K562 (cell line): ENCODE measurements around the gene SCAMP1. TPM values are rescaled to one million over a fixed set of nuclear protein-coding genes. Genes with fewer than 3 reads are reported as not detected.

Experiments
- CREM ChIP-seq: IDR thresholded peaks from 2 replicates; pipeline ENCODE4 v1.6.1; 2014; ENCODE audit warnings: antibody characterized with exemption, low read depth
- GATAD2A ChIP-seq: fragments of 450-650 bp; IDR thresholded peaks from 2 replicates; pipeline ENCODE4 v1.6.1; 2017
- GTF2E2 ChIP-seq: fragments of 200-800 bp; sonication (Bioruptor generic); IDR thresholded peaks from 2 replicates; pipeline ENCODE4 v1.6.1; 2016; ENCODE audit warnings: missing genetic modification characterization, missing compliant biosample characterization
- HDAC3 ChIP-seq: fragments of 450-650 bp; IDR thresholded peaks from 2 replicates; pipeline ENCODE4 v1.6.1; 2018; ENCODE audit warnings: borderline replicate concordance, mild to moderate bottlenecking, moderate library complexity; ENCODE audit not compliant: partially characterized antibody
- L3MBTL2 ChIP-seq: fragments of 450-650 bp; IDR thresholded peaks from 2 replicates; pipeline ENCODE4 v1.6.1; 2016; ENCODE audit warnings: mild to moderate bottlenecking, moderate library complexity
- MAZ ChIP-seq, 2 experiments: fragments of 450-650 bp in 1 of 2; sonication (generic) in 1 of 2; formaldehyde crosslinking; IDR thresholded peaks in 1 of 2; conservative IDR thresholded peaks in 1 of 2; 2 replicates each; pipeline versions ENCODE4 v1.4.0 to v1.5.0; 2020; ENCODE audit warnings: mild to moderate bottlenecking in 1 of 2, missing genetic modification reagents in 1 of 2
- MYBL2 ChIP-seq, 2 experiments: fragments of 450-650 bp in 1 of 2; sonication (generic) in 1 of 2; formaldehyde crosslinking in 1 of 2; IDR thresholded peaks; 2 replicates each; pipeline versions ENCODE4 v1.6.1 to v1.8.1; 2017 to 2022; ENCODE audit warnings: borderline replicate concordance in 1 of 2, inconsistent platforms in 1 of 2, low read depth in 1 of 2, mild to moderate bottlenecking in 1 of 2, missing genetic modification reagents in 1 of 2, moderate library complexity in 1 of 2
- PCBP2 ChIP-seq: fragments of 200-400 bp; formaldehyde crosslinking; IDR thresholded peaks from 2 replicates; pipeline ENCODE4 v1.6.1; 2018; ENCODE audit warnings: low read length, low read depth, mild to moderate bottlenecking, moderate library complexity; ENCODE audit not compliant: poor library complexity, severe bottlenecking
- SMAD3 ChIP-seq: fragments of 450-650 bp; formaldehyde crosslinking; conservative IDR thresholded peaks from 2 replicates; pipeline ENCODE4 v1.4.0; 2020; ENCODE audit warnings: mild to moderate bottlenecking
- STAT5A ChIP-seq: IDR thresholded peaks from 2 replicates; pipeline ENCODE4 v1.6.1; 2012; ENCODE audit warnings: low read length, inconsistent platforms, borderline replicate concordance
- TEAD4 ChIP-seq, 2 experiments: sonication (generic) in 1 of 2; formaldehyde crosslinking in 1 of 2; IDR thresholded peaks; 2 replicates each; pipeline versions ENCODE4 v1.6.1 to v1.8.0; 2012 to 2022; ENCODE audit warnings: borderline replicate concordance in 1 of 2, inconsistent platforms in 1 of 2, low read length in 1 of 2, mild to moderate bottlenecking in 1 of 2, missing genetic modification reagents in 1 of 2
- ZNF316 ChIP-seq: fragments of 450-650 bp; IDR thresholded peaks from 2 replicates; pipeline ENCODE4 v1.6.1; 2016
- ZNF76 ChIP-seq: fragments of 250-450 bp; sonication (Bioruptor Pico); IDR thresholded peaks from 2 replicates; pipeline ENCODE4 v1.4.0; 2020; ENCODE audit warnings: mild to moderate bottlenecking, moderate library complexity, borderline replicate concordance
- polyA plus RNA-seq, 8 experiments: library from polyadenylated mRNA; depleted of rRNA in 4 of 8; stranded (reverse) in 5 of 8; unstranded in 3 of 8; fragments of >200 nt; fragmentation: Nextera tagmentation in 2 of 8; fragmentation: Illumina TruSeq in 1 of 8; extraction: Ambion mirVana in 2 of 8; extraction: Trizol in 1 of 8; gene quantifications; 2 replicates each; pipeline versions ENCODE4 v1.2.1 to v1.2.3, GENCODE V29; 2011 to 2014; ENCODE audit warnings: inconsistent platforms in 1 of 8, missing spikeins in 1 of 8
- total RNA-seq, 7 experiments: library from RNA; depleted of rRNA in 6 of 7; stranded (reverse); fragments of >200 nt in 6 of 7; fragmentation: Illumina TruSeq in 2 of 7; extraction: Trizol in 2 of 7; gene quantifications; 2 replicates each; pipeline versions ENCODE4 v1.2.1 to v1.2.3, GENCODE V29; 2011 to 2021; ENCODE audit warnings: low replicate concordance in 1 of 7
- TF ChIP-seq, protein P1 (sequence below): sonication (generic); formaldehyde crosslinking; IDR thresholded peaks from 2 replicates; pipeline ENCODE4 v1.8.0; 2022; ENCODE audit warnings: mild to moderate bottlenecking, low read depth, missing genetic modification reagents
- TF ChIP-seq, protein P2 (sequence below): fragments of 450-650 bp; IDR thresholded peaks from 2 replicates; pipeline ENCODE4 v1.6.1; 2017; ENCODE audit warnings: antibody characterized with exemption, mild to moderate bottlenecking
- TF ChIP-seq, protein P3 (sequence below): fragments of 250-450 bp; sonication (Bioruptor Pico); IDR thresholded peaks from 2 replicates; pipeline ENCODE4 v1.5.0; 2022; ENCODE audit warnings: mild to moderate bottlenecking
- TF ChIP-seq, protein P4 (sequence below): IDR thresholded peaks from 3 replicates; pipeline ENCODE4 v1.6.1; 2011; ENCODE audit warnings: borderline replicate concordance, mild to moderate bottlenecking; ENCODE audit not compliant: insufficient read length, insufficient read depth

Gene SCAMP1
- total and polyA plus RNA-seq, 9 of the 15 experiments (the other 6 are each of a cell fraction or from before 2014, with no cell fraction given), result 5.4 to 23.9 (median 13.8) TPM

DNA sequence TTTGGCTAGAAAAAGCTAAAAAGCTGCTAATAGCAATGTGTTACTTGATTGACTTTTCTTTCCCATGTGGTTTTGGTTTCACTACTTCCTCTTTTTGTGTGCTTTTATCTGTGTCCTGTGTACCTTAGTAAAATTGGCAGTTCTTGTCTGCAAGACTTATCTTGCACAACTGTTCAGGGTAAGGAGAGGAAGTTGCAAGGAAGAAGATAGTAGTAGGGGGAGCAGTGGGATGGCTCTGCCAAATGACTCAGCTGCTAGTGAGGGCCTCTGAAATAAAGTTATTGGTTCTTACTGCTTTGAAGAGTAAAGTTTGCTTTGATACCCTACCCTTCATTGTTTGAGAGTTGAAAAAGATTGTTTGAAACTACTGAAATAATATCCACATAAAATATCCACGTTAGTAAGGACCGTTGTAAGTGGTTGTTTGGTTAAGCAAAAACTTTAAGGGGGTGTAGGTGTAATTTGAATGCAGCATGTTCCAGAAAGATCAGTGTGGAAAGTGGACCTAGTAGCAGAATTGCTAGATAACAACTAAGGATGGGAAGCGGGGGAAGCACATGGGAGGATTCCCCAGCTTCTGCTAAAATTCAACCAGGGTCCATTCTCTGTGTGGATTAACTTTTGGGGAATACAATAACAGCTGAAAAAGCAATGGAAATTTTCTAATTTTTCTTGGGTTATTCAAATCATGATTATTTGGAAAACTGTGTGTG lies 123.5 kb downstream of the SCAMP1 start (continued):
- TF ChIP-seq, protein P1, sequence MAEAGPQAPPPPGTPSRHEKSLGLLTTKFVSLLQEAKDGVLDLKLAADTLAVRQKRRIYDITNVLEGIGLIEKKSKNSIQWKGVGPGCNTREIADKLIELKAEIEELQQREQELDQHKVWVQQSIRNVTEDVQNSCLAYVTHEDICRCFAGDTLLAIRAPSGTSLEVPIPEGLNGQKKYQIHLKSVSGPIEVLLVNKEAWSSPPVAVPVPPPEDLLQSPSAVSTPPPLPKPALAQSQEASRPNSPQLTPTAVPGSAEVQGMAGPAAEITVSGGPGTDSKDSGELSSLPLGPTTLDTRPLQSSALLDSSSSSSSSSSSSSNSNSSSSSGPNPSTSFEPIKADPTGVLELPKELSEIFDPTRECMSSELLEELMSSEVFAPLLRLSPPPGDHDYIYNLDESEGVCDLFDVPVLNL, result no peak
- TF ChIP-seq ZNF316 (peak; percentile 76), ZNF76 (CRISPR knock-in tag) (no peak), MYBL2 (IDR thresholded peaks at IDR 0.05; ENCODE audit: low read depth) (no peak; the same call in 1 of the 2 replicates), MYBL2 (CRISPR knock-in tag; IDR thresholded peaks at IDR 0.05; ENCODE audit: borderline replicate concordance) (no peak), STAT5A (peak; percentile 83), TEAD4 (IDR thresholded peaks at IDR 0.05; ENCODE audit: low read length) (peak; percentile 94), TEAD4 (CRISPR knock-in tag; IDR thresholded peaks at IDR 0.05; ENCODE audit: borderline replicate concordance) (no peak), MAZ (CRISPR knock-in tag; conservative IDR thresholded peaks at IDR 0.05 in 1 of 2, IDR thresholded peaks at IDR 0.05 in 1 of 2) (peak; percentile 49; a peak in 1 of 4 replicates), HDAC3 (peak; percentile 70), PCBP2 (no peak), L3MBTL2 (peak; percentile 67), GATAD2A (peak; percentile 96), GTF2E2 (tag) (peak; percentile 66; the same call in 1 of the 2 replicates), SMAD3 (CRISPR knock-in tag) (0 out of 2 replicates have a peak, but pooled peaks have one; percentile 51), CREM (peak; percentile 68)
- TF ChIP-seq, protein P2, sequence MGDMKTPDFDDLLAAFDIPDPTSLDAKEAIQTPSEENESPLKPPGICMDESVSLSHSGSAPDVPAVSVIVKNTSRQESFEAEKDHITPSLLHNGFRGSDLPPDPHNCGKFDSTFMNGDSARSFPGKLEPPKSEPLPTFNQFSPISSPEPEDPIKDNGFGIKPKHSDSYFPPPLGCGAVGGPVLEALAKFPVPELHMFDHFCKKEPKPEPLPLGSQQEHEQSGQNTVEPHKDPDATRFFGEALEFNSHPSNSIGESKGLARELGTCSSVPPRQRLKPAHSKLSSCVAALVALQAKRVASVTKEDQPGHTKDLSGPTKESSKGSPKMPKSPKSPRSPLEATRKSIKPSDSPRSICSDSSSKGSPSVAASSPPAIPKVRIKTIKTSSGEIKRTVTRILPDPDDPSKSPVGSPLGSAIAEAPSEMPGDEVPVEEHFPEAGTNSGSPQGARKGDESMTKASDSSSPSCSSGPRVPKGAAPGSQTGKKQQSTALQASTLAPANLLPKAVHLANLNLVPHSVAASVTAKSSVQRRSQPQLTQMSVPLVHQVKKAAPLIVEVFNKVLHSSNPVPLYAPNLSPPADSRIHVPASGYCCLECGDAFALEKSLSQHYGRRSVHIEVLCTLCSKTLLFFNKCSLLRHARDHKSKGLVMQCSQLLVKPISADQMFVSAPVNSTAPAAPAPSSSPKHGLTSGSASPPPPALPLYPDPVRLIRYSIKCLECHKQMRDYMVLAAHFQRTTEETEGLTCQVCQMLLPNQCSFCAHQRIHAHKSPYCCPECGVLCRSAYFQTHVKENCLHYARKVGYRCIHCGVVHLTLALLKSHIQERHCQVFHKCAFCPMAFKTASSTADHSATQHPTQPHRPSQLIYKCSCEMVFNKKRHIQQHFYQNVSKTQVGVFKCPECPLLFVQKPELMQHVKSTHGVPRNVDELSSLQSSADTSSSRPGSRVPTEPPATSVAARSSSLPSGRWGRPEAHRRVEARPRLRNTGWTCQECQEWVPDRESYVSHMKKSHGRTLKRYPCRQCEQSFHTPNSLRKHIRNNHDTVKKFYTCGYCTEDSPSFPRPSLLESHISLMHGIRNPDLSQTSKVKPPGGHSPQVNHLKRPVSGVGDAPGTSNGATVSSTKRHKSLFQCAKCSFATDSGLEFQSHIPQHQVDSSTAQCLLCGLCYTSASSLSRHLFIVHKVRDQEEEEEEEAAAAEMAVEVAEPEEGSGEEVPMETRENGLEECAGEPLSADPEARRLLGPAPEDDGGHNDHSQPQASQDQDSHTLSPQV, result peak; percentile 95
- TF ChIP-seq, protein P3, sequence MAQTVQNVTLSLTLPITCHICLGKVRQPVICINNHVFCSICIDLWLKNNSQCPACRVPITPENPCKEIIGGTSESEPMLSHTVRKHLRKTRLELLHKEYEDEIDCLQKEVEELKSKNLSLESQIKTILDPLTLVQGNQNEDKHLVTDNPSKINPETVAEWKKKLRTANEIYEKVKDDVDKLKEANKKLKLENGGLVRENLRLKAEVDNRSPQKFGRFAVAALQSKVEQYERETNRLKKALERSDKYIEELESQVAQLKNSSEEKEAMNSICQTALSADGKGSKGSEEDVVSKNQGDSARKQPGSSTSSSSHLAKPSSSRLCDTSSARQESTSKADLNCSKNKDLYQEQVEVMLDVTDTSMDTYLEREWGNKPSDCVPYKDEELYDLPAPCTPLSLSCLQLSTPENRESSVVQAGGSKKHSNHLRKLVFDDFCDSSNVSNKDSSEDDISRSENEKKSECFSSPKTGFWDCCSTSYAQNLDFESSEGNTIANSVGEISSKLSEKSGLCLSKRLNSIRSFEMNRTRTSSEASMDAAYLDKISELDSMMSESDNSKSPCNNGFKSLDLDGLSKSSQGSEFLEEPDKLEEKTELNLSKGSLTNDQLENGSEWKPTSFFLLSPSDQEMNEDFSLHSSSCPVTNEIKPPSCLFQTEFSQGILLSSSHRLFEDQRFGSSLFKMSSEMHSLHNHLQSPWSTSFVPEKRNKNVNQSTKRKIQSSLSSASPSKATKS (CRISPR knock-in tag), result no peak
- TF ChIP-seq, protein P4, sequence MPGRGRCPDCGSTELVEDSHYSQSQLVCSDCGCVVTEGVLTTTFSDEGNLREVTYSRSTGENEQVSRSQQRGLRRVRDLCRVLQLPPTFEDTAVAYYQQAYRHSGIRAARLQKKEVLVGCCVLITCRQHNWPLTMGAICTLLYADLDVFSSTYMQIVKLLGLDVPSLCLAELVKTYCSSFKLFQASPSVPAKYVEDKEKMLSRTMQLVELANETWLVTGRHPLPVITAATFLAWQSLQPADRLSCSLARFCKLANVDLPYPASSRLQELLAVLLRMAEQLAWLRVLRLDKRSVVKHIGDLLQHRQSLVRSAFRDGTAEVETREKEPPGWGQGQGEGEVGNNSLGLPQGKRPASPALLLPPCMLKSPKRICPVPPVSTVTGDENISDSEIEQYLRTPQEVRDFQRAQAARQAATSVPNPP, result no peak
